Fibroblast of pulmonary artery (primary cell): Measurements from ENCODE around the gene RAB6A.
"Not testable (repeated sequence)": the region's sequence is repeated elsewhere in the genome, so short reads cannot be mapped to it uniquely, and the experiment has no call there.

Experiments
- DNase-seq: peaks from one replicate; pipeline ENCODE4 v3.0.0-alpha.2; 2010; ENCODE audit warnings: low read depth
- H3K4me3 ChIP-seq: replicated peaks from 2 replicates; pipeline ENCODE4 v1.5.1; 2011; ENCODE audit warnings: low read depth, mild to moderate bottlenecking, control low read depth, low read length, moderate library complexity
- CTCF ChIP-seq: IDR thresholded peaks from 2 replicates; pipeline ENCODE4 v1.5.1; 2011; ENCODE audit warnings: mild to moderate bottlenecking, control low read depth, low read length, inconsistent platforms; ENCODE audit errors: missing control alignments

The RAB6A gene

GRCh38 chr11:73716153-73717056, 44.5 kb downstream of the RAB6A start:
- no peak for TF ChIP-seq CTCF
- no peak overlapping the region for H3K4me3 ChIP-seq
- peak; percentile 26 for DNase-seq

DNA sequence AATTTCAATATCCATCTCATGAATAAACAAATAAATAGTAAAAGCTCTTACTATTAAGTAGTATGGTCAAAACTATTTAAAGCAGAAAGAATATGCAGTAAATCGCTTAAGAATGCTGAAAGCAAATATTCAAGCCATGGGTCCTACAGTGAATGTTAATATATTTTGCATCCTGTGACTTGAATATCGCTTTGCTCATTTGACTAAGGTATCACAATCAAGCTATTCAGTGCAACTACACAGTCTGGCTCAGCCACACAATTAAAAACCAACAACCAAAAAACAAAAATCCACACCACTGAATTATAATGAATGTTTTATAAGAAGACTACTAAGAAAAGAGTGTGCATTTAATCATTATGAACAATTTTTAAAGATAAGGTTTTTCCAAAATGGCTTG, 45.3 kb downstream of the RAB6A start:
- H3K4me3 ChIP-seq, result no peak overlapping the region
- no peak for TF ChIP-seq CTCF
- no peak for DNase-seq

DNA sequence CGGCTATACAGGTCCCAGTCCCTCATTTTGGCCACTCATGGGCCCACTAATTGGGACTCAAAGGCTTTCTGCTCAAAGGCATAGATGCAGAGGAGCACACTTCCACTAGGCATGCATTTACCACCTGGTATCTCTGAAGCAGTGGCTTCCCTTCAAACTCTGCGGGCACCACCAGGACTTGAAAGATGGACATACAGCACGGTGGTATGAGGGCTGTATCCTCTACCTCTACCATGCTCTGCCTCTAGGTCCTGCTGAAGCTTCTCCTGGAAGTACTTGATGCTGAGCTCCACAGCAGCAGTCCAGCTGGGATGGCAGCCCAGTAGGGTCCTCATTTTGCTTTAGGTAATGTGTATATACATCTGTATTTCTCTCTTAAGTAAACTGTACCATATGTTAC, 49.9 kb downstream of the RAB6A start:
- TF ChIP-seq CTCF, result no peak
- no peak overlapping the region for H3K4me3 ChIP-seq
- no peak for DNase-seq

- no peak overlapping the region for H3K4me3 ChIP-seq
- no peak for DNase-seq
- TF ChIP-seq CTCF, result no peak
Measured at GRCh38 chr11:73705053-73705452, 55.8 kb downstream of the RAB6A start.

DNA sequence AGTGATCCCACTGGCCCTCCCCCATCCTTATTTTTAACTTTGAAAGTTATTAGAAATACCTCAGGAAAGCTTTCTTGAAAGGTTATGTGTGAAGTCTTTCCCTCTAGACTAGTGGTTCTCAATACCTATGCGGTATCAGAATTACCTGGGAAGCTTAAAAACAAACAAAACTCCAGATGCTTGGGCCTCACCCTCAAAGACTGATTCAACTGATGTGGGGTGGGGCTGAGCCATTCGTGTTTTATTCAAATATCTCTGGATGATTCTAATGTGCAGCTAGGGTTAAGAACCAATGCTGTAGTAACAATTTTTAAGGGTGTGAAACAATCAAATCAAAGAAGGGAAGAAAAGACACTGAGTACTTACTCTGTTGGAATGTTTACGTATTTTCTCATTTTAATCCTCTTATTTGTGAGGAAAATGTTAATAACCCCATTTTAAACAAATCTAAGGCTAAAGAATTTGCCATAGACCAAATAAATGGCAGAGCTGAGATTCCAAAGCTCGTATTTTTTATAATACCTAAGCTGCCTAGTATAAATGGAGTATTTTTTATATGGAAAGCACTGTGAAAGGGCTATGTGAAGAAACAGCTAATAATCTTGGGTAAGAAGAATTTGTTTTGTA, 66.9 kb downstream of the RAB6A start:
- no peak for TF ChIP-seq CTCF
- no peak overlapping the region for H3K4me3 ChIP-seq
- DNase-seq, result no peak

GRCh38 chr11:73680687-73681086, 80.2 kb downstream of the RAB6A start:
- TF ChIP-seq CTCF, result no peak
- no peak overlapping the region for H3K4me3 ChIP-seq
- no peak for DNase-seq

DNA sequence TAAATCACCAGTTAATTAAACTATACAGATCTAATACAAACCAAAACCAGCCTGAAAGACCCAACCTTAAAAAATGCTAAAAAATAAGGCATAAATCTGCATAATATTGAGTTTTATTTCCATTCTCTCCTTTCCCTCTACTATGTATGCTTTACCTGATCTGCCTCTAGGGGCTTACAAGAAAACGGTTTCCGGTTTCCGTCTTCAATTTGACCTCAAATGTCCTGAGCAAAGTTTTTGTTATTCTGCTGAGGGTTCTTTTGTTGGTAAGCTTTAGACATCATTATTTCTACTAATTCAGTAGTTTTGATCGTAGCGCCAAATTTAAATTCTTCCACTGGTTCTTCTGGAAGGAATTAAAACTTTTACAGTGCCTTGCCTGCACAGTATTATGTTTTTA, 84.3 kb downstream of the RAB6A start:
- not testable (repeated sequence) for H3K4me3 ChIP-seq

More for the DNA sequence above, 84.3 kb downstream of the RAB6A start:
- DNase-seq, result not testable (repeated sequence)
